Measurements from ENCODE around the gene LRP1-AS.

The LRP1-AS gene

DNA sequence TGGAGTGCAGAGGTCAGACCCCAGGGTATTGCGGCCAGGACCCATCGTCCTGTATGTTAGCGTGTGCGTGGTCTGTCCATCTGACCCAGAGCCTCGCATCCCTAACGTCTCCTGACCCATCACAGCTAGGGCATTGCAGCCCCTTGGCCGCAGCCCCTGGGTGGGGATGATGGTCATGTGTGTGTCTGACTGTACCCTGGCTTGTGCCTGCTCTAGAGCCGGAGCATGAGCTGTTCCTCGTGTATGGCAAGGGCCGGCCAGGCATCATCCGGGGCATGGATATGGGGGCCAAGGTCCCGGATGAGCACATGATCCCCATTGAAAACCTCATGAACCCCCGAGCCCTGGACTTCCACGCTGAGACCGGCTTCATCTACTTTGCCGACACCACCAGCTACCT is 10.8 kb upstream of the LRP1-AS start:
- DNase-seq (ENCODE audit: low read depth) = no peak
- TF ChIP-seq, protein P1, sequence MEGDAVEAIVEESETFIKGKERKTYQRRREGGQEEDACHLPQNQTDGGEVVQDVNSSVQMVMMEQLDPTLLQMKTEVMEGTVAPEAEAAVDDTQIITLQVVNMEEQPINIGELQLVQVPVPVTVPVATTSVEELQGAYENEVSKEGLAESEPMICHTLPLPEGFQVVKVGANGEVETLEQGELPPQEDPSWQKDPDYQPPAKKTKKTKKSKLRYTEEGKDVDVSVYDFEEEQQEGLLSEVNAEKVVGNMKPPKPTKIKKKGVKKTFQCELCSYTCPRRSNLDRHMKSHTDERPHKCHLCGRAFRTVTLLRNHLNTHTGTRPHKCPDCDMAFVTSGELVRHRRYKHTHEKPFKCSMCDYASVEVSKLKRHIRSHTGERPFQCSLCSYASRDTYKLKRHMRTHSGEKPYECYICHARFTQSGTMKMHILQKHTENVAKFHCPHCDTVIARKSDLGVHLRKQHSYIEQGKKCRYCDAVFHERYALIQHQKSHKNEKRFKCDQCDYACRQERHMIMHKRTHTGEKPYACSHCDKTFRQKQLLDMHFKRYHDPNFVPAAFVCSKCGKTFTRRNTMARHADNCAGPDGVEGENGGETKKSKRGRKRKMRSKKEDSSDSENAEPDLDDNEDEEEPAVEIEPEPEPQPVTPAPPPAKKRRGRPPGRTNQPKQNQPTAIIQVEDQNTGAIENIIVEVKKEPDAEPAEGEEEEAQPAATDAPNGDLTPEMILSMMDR (IDR thresholded peaks at IDR 0.05; ENCODE audit: low read length, missing control alignments) = no peak
- H3K4me3 ChIP-seq (replicated peaks; ENCODE audit: low read depth, low read length) = no peak overlapping the region

DNA sequence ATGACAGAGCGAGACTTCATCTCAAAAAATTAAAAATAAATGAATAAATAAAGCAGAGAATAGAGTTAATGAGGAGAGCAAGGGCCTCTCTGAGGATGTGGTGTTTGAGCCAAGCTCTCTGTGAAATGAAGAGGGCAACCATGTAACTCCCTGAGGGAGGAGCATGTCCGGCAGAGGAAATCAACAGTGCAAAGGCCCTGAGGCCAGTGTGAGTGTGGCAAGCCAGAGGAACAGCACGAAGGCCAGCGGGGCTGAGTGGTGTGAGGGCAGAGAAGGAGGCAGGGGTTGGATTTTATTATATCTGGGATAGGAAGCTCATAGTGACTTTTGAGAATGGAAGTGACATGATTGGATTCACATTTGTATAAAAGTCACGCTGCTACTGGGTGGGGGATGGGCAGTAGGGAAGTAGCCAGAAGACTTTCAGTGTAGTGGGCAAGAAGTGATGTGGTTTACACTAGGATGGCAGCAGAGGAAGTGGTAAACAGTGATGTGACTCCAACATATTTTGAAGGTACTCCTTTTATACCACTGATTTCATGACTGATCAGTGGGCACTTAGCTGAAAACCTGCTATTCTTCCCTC is 10.3 kb upstream of the LRP1-AS start:
- TF ChIP-seq, protein P1 (IDR thresholded peaks at IDR 0.05; ENCODE audit: low read length, missing control alignments) = no peak
- no peak for DNase-seq (ENCODE audit: low read depth)
- no peak overlapping the region for H3K4me3 ChIP-seq (replicated peaks; ENCODE audit: low read depth, low read length)

DNA sequence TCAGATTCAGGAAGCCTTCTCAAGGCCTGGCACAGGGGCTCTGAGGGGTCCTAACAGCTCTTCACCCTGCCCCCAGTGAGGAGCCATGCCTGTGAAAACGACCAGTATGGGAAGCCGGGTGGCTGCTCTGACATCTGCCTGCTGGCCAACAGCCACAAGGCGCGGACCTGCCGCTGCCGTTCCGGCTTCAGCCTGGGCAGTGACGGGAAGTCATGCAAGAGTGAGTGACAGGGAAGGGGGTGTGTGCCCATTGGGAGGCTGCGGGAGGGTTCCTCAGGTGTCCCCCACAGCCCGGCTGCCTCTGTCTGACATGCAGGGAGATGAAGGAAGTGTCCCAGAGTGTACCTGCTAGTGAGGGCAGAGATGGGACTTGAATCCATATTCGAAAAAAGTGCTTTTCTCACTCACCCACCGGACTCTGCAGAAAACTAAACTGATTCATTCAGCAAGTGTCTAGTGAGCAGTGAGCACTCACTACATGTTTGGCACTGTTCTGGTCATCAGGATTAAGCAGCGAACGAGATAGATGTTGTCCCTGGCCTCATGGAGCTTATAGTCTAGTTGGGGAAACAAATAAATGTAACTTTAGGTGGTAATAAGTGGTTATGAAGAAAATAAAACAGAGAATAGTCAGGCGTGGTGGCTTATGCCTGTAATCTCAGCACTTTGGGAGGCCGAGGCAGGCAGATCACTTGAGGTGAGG is 9.4 kb upstream of the LRP1-AS start:
- DNase-seq (ENCODE audit: low read depth) = no peak
- TF ChIP-seq, protein P1 (IDR thresholded peaks at IDR 0.05; ENCODE audit: low read length, missing control alignments) = no peak

DNA sequence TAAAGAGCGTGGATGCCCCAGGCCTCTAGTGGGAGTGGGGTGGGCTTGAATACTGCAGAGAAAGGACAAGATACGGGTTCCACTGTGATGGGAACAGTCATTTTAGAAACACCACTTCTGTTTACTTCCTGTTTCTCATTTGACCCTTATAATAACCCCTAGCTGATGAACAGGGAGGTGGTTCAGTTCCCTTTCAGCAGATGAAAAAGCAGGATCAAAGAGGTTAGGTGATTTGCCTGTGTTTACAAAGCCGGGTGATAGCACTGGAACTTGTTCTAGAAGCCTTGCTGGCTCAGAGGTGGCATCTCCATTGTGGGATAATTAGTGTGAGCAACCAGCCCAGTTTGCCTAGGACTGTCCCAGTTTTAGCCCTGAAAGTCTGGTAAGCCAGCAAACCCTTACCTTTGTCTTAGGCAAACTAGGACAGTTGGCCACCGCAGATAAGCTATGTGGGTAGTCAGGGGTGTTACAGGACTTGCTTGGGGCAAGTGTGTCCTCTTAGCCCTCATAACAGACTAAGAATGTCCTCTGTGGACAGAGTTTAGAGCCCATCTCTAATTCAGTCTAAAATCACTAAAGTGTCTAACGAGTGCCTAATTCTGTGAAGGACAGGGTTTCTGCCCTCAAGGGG is 7.5 kb upstream of the LRP1-AS start:
- TF ChIP-seq, protein P1 (IDR thresholded peaks at IDR 0.05; ENCODE audit: low read length, missing control alignments) = no peak
- H3K4me3 ChIP-seq (replicated peaks; ENCODE audit: low read depth, low read length) = no peak overlapping the region
- no peak for DNase-seq (ENCODE audit: low read depth)

More for the DNA sequence above, 9.4 kb upstream of the LRP1-AS start:
- no peak overlapping the region for H3K4me3 ChIP-seq (replicated peaks; ENCODE audit: low read depth, low read length)

DNA sequence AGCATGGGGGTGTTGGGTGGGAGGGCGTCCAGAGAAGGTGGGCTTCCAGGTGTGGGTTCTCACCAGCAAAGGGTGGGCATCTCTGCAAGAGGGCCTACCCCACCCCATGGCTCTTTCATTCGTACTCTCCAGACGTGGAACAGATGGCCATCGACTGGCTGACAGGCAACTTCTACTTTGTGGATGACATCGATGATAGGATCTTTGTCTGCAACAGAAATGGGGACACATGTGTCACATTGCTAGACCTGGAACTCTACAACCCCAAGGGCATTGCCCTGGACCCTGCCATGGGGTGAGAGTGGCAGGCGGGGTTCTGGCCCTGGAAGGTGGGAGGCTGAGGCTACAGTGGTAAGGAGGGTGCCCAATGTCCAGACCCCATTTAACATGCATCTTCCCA is 6.7 kb upstream of the LRP1-AS start:
- no peak for DNase-seq (ENCODE audit: low read depth)
- no peak overlapping the region for H3K4me3 ChIP-seq (replicated peaks; ENCODE audit: low read depth, low read length)
- TF ChIP-seq, protein P1 (IDR thresholded peaks at IDR 0.05; ENCODE audit: low read length, missing control alignments) = no peak

DNA sequence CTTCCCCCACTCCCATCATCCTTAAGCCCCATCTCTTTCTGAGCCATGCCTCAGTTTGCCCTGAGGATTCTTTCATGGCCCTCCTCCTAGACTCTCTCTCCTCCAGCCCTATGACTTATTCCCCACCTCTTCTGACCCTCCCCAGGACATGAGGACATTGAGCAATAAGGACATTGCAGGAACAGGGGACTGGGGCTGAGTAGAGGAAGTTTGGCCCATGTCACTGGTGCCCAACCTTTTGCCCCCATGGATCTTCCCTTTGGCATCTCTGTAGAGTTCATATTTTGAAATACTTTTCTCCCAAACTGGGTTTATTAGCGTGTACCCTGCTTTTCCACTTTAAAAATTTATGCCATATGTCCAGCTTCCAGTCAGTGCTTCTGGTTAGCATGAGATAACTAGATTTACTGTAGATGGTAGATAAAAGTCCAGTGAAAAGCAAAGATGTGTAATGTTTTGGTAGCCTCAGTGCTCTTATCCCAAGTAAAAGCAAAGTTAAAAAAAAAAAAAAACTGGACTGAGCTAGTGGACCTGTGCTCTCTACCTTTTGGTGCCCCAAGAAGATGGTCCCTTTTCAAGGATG is 6.1 kb upstream of the LRP1-AS start:
- no peak for DNase-seq (ENCODE audit: low read depth)
- no peak overlapping the region for H3K4me3 ChIP-seq (replicated peaks; ENCODE audit: low read depth, low read length)
- TF ChIP-seq, protein P1 (IDR thresholded peaks at IDR 0.05; ENCODE audit: low read length, missing control alignments) = no peak

Measured in fibroblast of pulmonary artery (primary cell).